Endometrial microvascular endothelial cells (primary cell): ENCODE results near the gene AGAP9. TPM values are rescaled to one million over a fixed set of nuclear protein-coding genes. Genes with fewer than 3 reads are reported as not detected.
"Not testable (repeated sequence)": the region's sequence is repeated elsewhere in the genome, so short reads cannot be mapped to it uniquely, and the experiment has no call there.

Experiments used
- in situ Hi-C: cut with HindIII; loops from 2 replicates; pipeline ENCODE4 v1.10.0; 2017; ENCODE audit warnings: low sequenced_read_pairs, low pct_unique_long_range_greater_than_20kb; ENCODE audit errors: inconsistent ontology term
- total RNA-seq: library from RNA; depleted of rRNA; stranded (reverse); fragments of >200 nt; gene quantifications from one replicate; pipeline ENCODE4 v1.2.3, GENCODE V29; 2015; ENCODE audit errors: inconsistent ontology term

Gene AGAP9
- total RNA-seq, 1 donor from 2014 or later = 3.6 TPM

DNA sequence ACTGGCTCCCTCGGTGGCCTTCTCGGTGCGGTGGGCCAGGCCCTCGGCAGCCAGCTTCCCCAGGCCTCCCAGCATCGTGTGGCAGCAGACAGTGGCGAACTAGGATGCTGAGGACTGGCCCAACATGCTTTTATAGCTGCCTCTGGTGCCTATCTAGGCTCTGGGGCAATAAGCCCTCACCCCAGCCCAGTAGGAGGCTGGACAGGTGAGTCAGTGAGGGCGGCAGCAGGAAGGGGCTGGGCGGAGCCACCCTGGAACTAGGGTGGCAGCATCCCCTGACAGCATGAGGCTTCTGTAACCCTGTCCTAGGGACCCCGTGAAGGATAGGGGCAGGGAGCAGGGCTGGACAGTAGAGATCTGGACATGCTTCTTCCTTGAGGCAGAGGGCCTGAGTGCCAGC, 31.8 kb downstream of the AGAP9 start, which contains the start of gene FAM25G:
TSS of gene FAM25G (minus strand) at position 101 of the 400 bp plus-strand sequence. CDS start at position 75, 26 bp downstream.
- in situ Hi-C loops = not testable (repeated sequence)

DNA sequence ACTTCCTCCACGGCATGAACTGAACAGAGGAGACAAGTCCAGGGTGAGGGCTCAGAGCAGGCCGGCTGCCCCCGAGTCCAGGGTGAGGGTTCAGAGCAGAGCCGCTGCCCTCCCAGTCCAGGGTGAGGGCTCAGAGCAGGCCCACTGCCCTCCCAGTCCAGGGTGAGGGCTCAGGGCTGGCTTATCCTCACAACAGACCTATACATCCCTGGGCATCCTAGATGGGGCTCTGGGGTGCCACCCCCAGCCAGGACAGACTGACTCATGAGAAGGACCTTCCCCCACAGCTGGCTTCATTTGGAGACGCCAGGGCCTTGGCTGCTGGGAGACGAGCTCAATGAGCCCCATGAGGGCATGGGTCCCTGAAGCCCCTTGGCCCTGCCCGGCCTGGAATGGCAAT, 33.8 kb downstream of the AGAP9 start:
- in situ Hi-C loops = not testable (repeated sequence)

- in situ Hi-C loops = not testable (repeated sequence)
Measured at GRCh38 chr10:47485943-47486342, 37.5 kb downstream of the AGAP9 start.

- in situ Hi-C loops = not testable (repeated sequence)
Measured at GRCh38 chr10:47484786-47485185, 38.7 kb downstream of the AGAP9 start.

DNA sequence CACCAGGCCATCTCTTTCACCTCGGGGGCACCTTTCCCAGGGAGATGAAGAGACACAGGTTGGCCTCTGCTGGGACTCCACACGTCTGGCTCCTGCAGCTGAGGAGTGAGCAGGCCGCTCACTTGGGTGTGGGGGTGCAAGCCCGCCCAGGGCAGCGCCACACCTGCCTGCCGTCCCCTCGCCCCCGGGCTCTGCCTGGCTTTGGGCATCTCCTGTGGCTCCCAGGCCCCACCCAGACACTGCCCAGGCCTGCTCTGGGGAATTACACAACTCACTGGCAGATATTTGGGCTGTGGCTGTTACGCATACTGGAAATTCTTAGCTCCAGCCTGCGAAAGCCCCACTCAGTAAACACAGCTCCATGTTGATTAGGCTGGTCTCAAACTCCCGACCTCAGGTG, 39.5 kb downstream of the AGAP9 start, which contains the start of gene ANXA8:
TSS of gene ANXA8 (minus strand) at position 193 of the 400 bp plus-strand sequence. CDS start at position 11, 182 bp downstream.
- in situ Hi-C loops = not testable (repeated sequence)

DNA sequence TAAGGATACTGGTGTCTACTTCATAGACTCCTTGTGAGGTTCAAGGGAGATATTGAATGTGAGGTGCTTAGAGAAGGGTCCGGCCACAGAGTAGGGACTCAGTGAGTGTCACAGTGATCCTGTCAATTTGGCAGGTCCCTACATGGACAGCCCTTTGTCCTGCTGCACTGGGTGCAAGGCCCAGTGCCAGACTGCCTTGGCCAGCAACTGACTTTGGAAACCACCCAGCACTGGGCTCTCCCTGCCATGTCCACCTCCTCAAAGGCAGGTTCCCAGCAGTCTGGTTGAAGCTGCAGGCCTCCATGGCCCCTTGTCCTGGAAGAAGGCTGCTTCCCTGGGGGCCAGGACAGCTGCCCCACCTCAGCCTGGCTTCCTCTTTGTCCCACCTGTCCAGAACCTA, 41.1 kb downstream of the AGAP9 start:
- in situ Hi-C loops = not testable (repeated sequence)

GRCh38 chr10:47481768-47482181, 41.7 kb downstream of the AGAP9 start:
- in situ Hi-C loops = not testable (repeated sequence)

DNA sequence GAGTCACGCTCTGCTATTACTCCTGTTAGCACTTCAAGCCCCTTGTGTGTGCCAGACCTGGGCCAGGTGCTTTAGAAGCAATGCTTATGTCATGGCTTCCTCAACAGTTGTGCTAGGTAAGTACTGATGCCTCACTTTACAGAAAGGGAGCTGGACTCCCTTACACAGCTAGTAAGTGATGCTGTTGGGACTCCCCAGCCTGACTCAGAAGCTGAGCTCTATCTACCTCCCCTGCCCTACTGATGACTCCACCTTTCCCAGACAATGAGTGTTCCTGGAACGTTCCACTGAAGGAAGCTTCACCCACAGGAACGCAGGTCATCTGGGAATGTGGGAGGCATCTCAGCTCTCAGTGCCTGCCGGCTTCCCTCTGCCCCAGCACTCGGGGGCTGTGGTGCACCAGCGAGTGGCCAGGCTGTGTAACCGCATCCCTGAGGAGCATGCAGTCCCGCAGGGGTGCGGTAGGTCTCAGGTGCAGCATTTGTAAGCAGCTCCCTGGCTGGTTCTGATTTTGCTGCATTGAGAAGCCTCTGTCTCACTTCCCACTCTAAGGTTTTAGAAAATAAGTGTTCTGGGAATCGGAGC, 42.2 kb downstream of the AGAP9 start:
- in situ Hi-C loops = not testable (repeated sequence)

GRCh38 chr10:47480133-47480532, 43.3 kb downstream of the AGAP9 start:
- in situ Hi-C loops = not testable (repeated sequence)

GRCh38 chr10:47478114-47478513, 45.3 kb downstream of the AGAP9 start:
- in situ Hi-C loops = not testable (repeated sequence)

DNA sequence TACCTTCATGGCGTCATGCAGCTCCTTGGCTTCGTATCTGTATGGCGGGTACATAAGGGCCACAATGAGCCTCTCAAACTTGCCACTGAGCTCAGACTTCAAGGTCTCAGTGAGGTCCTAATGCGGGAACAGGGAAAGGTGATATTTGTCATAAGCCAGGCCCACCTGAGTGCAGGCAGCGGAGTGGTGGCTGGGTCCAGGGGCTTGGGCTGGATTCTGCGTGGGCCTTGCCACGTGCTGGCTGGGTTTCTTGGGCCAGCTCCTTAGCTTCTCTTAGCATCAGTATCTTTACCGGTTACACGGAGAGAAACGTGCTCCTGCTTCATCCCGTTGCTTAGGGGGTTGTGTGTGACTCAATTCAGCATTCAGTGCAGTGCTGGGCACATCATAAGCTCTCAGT, 46.4 kb downstream of the AGAP9 start:
- in situ Hi-C loops = not testable (repeated sequence)

DNA sequence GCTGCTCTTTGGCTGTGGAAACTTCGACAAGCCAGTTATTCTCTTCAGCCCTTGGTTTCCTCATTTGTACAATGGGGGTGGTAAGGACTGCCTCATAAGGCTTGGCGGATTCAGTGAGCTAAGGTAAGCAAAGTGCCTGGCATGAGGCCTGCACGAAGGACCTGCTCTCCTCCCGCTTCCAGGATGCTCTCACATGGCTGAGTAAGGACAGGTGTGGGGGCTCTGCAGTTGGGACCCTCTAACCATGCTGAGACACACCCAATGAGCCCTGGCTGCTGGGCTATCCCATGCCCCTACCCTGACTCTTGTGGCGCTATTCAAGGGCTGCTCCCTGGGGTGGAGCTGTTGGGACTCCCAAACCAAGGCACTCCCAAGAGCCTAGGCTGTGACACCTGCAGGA, 48.3 kb downstream of the AGAP9 start:
- in situ Hi-C loops = not testable (repeated sequence)

DNA sequence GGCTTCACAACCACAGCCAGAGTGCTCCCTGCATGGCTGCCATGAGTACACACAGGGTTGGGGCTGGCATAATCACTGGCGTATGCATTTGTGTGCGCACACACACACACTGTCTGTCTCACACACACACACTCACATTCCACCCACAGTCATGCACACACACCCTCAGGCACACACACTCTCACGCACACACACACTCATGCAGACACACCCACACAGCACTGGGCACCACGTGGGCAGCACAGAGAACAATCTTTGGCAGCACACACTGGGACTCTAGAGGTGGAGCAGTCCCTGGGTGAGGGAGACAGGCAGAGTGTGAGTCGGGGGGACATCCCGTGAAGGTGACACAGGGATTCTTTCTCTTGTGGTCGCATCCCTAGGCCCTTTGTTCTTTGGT, 49.9 kb downstream of the AGAP9 start:
- in situ Hi-C loops = not testable (repeated sequence)

DNA sequence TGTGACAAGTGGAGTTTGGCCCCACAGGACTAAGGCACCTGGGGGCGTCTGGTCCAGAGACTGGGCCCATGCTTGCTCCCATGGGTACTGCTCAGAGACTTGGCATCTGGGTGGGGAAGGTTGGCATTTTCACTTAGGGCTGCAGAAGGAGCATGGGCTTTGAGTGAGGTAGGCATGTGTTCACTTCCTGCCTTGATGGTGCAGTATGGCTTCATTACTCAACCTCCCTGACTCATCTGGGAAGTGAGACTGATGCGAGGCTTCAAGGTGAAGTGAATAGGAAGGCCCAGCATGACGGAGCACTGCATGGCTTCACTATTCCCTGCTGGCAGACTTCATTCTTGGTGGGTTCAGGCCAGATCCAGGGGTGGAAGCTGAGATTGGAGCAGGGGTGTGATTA, 50.8 kb downstream of the AGAP9 start:
- in situ Hi-C loops = not testable (repeated sequence)

DNA sequence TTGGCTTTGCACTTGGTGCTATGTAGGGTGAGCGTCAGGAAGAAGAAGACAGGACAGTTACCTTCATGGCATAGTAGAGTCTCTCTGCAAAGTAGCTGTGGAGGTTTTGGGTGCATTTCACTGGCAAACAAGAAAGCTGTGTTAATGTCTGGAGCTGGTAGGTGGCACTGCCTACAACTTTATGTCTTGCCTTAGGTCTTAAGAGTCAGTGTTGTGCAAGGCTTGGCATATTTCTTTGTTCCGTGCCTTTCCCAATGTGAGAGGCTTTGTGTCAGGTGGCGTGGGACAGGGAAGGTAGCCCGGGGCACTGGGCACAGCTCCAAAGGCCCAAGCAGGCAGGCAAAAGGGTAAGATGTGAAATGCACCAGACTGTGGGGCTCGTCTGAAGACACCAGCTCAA, 51.4 kb downstream of the AGAP9 start:
- in situ Hi-C loops = not testable (repeated sequence)

DNA sequence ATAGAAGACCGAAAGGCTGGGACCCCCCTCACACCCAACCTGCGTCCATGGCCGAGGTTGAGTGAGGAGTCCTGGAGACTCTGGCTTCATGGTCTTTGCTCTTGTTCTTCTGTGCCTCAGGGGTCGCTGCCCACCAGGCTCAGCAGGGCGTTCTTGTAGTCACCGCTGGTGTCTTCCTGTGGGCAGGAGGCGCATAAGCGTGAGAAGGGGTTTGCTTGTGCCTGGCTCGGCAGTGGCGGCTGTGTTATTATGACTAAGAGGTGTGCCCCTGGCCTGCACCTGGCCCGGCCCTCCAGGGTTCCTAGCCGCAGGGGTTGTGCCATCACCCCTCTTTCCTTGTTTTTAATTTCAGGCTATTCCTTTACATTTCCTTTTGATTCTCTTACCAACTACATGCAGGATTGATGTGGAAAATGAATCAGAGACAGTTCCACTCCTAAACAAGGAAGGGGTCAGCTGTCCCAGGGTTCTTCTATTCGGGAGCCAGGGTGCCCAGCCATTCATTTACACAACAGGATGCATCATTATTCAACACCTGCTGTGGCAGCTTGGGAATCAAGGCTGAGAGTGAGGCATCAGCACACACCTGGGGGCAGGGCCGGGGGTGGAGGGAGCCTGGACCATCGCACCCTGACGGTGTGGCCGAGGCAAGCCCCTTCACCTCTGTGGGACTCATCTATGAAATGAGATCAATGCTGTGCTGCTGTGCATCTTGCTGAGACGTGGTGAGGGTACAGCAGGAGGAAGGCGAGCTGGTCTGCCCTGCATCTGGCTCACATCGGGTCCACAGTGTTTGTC, 54.5 kb downstream of the AGAP9 start:
- in situ Hi-C loops = not testable (repeated sequence)

DNA sequence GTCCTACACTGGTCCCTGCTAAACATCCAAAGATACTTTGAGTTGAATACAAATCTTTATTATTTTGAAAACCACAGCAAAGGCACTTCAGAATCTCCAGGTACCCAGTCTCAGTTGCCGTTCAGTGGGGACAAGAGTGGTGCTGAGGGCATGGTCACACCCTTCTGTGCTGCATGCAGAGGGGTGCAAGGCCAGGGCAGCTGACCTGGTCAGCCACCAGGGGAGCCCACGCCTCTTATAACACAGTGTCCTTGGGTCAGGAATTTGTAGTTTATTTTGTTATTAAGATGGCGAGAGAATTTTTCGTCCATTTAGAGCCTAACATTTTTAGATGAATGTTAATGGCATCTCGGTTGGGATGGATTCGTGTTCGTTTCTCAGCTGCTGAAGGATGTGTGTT, 55.5 kb downstream of the AGAP9 start:
- in situ Hi-C loops = not testable (repeated sequence)

GRCh38 chr10:47467458-47467857, 56.0 kb downstream of the AGAP9 start:
- in situ Hi-C loops = not testable (repeated sequence)

DNA sequence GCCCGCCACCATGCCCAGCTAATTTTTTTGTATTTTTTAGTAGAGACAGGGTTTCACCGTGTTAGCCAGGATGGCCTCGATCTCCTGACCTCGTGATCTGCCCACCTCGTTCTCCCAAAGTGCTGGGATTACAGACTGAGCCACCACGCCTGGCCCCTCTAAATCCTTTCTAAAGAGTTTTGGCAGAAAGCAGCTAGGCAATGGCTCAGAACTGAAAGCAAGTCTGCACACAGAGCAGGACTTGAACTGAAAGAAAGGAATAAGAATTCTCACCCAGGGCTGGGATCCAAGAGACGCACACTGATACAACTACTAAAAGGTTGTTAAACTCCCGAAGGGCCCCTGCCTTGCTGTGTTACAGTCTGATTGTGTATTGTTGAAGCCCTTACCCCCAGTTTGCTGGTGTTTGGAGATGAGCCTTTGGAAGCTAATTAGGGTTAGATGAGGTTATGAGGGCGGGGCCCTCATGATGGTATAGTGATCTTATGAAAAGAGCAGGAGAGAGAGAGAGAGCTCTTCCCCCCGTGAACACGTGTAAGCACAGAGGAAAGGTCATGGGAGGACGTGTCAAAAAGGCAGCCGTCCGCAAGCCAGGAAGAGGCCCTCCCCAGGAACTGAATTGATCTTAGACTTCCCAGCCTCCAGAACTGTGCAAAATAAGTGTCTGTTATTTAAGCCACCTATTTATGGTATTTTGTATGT, 58.1 kb downstream of the AGAP9 start:
- in situ Hi-C loops = not testable (repeated sequence)
